Measurements from ENCODE around the gene PRAME. TPM values are rescaled to one million over a fixed set of nuclear protein-coding genes. Genes with fewer than 3 reads are reported as not detected.
"Not testable (repeated sequence)": the region's sequence is repeated elsewhere in the genome, so short reads cannot be mapped to it uniquely, and the experiment has no call there.

The PRAME gene
- total RNA-seq, 4 donors from 2014 or later: not detected

- DNase-seq (ENCODE audit: low spot score): no peak
These were observed 38.9 kb downstream of the PRAME start, which contains the start of gene ZNF280A for GRCh38 chr22:22520020-22520656. Gene ZNF280A (minus strand): TSS chr22:22520270. CDS start chr22:22515630, 4,640 bp downstream.

GRCh38 chr22:22519591-22519990 is 39.5 kb downstream of the PRAME start:
- ATAC-seq (ENCODE audit: low FRiP score): no peak
- no peak for TF ChIP-seq CTCF (IDR thresholded peaks at IDR 0.05)
- no peak for DNase-seq (ENCODE audit: low spot score)

More at GRCh38 chr22:22520020-22520656, 38.9 kb downstream of the PRAME start, which contains the start of gene ZNF280A:
- ATAC-seq (ENCODE audit: low FRiP score): no peak
- TF ChIP-seq CTCF (IDR thresholded peaks at IDR 0.05): no peak

- ATAC-seq (ENCODE audit: low FRiP score) (no peak), DNase-seq (ENCODE audit: low spot score) (no peak)
- no peak for TF ChIP-seq CTCF (IDR thresholded peaks at IDR 0.05)
These were observed 42.1 kb downstream of the PRAME start for GRCh38 chr22:22516992-22517391.

- TF ChIP-seq CTCF (IDR thresholded peaks at IDR 0.05): no peak
- DNase-seq (ENCODE audit: low spot score): no peak
- ATAC-seq (ENCODE audit: low FRiP score): no peak
These were observed 43.2 kb downstream of the PRAME start for GRCh38 chr22:22515890-22516289.

GRCh38 chr22:22514431-22514830 is 44.6 kb downstream of the PRAME start:
- ATAC-seq (ENCODE audit: low FRiP score); DNase-seq (ENCODE audit: low spot score): not testable (repeated sequence)

- ATAC-seq (ENCODE audit: low FRiP score) (no peak), DNase-seq (ENCODE audit: low spot score) (no peak)
- no peak for TF ChIP-seq CTCF (IDR thresholded peaks at IDR 0.05)
These were observed 45.4 kb downstream of the PRAME start for GRCh38 chr22:22513619-22514018.

GRCh38 chr22:22512951-22513350 is 46.1 kb downstream of the PRAME start:
- ATAC-seq (ENCODE audit: low FRiP score): no peak
- DNase-seq (ENCODE audit: low spot score): no peak
- TF ChIP-seq CTCF (IDR thresholded peaks at IDR 0.05): no peak

GRCh38 chr22:22510833-22511232 is 48.2 kb downstream of the PRAME start:
- not testable (repeated sequence) for DNase-seq (ENCODE audit: low spot score); ATAC-seq (ENCODE audit: low FRiP score)

GRCh38 chr22:22509912-22510311 is 49.2 kb downstream of the PRAME start:
- not testable (repeated sequence) for DNase-seq (ENCODE audit: low spot score); ATAC-seq (ENCODE audit: low FRiP score)

Measured in omental fat pad (tissue), 4 donors.